Lung (tissue), 12 donors: ENCODE data around the gene HMGN2. TPM values are rescaled to one million over a fixed set of nuclear protein-coding genes. Genes with fewer than 3 reads are reported as not detected.

Experiments
- ATAC-seq: fragments of 200-7000 bp; cut with Tn5 transposase; one replicate; pipeline ENCODE4 v1.9.1; 2020; ENCODE audit warnings: moderate number of reproducible peaks; ENCODE audit not compliant: insufficient read depth, low FRiP score
- DNase-seq, 3 donors: peaks; one replicate each; pipeline ENCODE4 v3.0.0-alpha.2; 2013 to 2017
- H3K27ac ChIP-seq, 2 donors: one replicate each; pipeline ENCODE4 v1.5.1; 2013; ENCODE audit warnings: mild to moderate bottlenecking in 2 of 2, moderate library complexity in 2 of 2, control low read depth in 1 of 2, inconsistent platforms in 1 of 2, low read depth in 1 of 2, low read length in 1 of 2
- H3K27me3 ChIP-seq, 3 donors: one replicate each; pipeline ENCODE4 v1.5.1; 2013; ENCODE audit warnings: low read length in 2 of 3; ENCODE audit not compliant: control insufficient read depth in 3 of 3, insufficient read depth in 3 of 3
- H3K36me3 ChIP-seq, 4 donors: one replicate each; pipeline ENCODE4 v1.5.1; 2013; ENCODE audit warnings: low read length in 4 of 4, mild to moderate bottlenecking in 1 of 4, moderate library complexity in 1 of 4; ENCODE audit not compliant: control insufficient read depth in 4 of 4, insufficient read depth in 4 of 4
- H3K4me1 ChIP-seq, 5 donors: one replicate each; pipeline ENCODE4 v1.5.1; 2013; ENCODE audit warnings: low read length in 5 of 5, mild to moderate bottlenecking in 2 of 5, moderate library complexity in 1 of 5; ENCODE audit not compliant: control insufficient read depth in 5 of 5, insufficient read depth in 5 of 5
- H3K4me3 ChIP-seq: one replicate; pipeline ENCODE4 v1.5.1; 2013; ENCODE audit warnings: mild to moderate bottlenecking, control low read depth, moderate library complexity
- H3K9ac ChIP-seq, 2 donors: one replicate each; pipeline ENCODE4 v1.5.1; 2013; ENCODE audit warnings: low read length in 2 of 2, control low read depth in 1 of 2; ENCODE audit not compliant: insufficient read depth in 1 of 2
- H3K9me3 ChIP-seq, 4 donors: one replicate each; pipeline ENCODE4 v1.5.1; 2013; ENCODE audit warnings: low read length in 3 of 4, mild to moderate bottlenecking in 1 of 4, moderate library complexity in 1 of 4; ENCODE audit not compliant: control insufficient read depth in 4 of 4, insufficient read depth in 3 of 4
- CTCF ChIP-seq: IDR thresholded peaks from 2 replicates; pipeline ENCODE4 v1.5.1; 2012; ENCODE audit warnings: mild to moderate bottlenecking; ENCODE audit errors: control extremely low read depth, extremely low read depth
- WGBS, 2 donors: extraction: QIAGEN DNeasy Blood & Tissue Kit; methylation state at CpG; one replicate each; pipeline ENCODE4 v1.1.7; 2013; 5-methylcytosine and 5-hydroxymethylcytosine counted together
- polyA plus RNA-seq, 2 donors: library from polyadenylated mRNA; stranded (reverse); fragments of 200-250 nt; gene quantifications; one replicate each; pipeline ENCODE4 v1.2.1, GENCODE V29; 2013
- total RNA-seq, 2 donors: library from RNA; depleted of rRNA in 1 of 2; stranded (reverse); fragments of >200 nt in 1 of 2; gene quantifications; one replicate each; pipeline ENCODE4 v1.2.1, GENCODE V29; 2014 to 2021
- donor health status: control.
- donor health status: control.
- donor health status: Bipolar disorder and iron deficiency.
- donor health status: healthy.
- donor health status: DM: yes; HTN: yes; CAD: no.

Gene HMGN2
- total and polyA plus RNA-seq, 4 donors = 329 to 580 (median 413) TPM

- ATAC-seq (no peak), DNase-seq (no peak)
- Histone ChIP-seq H3K36me3 (peaks cover 3 to 15% (median 8%) of the 10 kb centered on the region in 4 donors), H3K9me3 (no peaks in the 10 kb centered on the region), H3K9ac (peak overlapping the region in 1 of 2 donors; percentile 88), H3K4me1 (peaks cover 1 to 23% (median 7%) of the 10 kb centered on the region in 5 donors), H3K27me3 (no peaks in the 10 kb centered on the region), H3K27ac (peak overlapping the region; percentile 51 to 81), H3K4me3 (peak overlapping the region; percentile 66)
- WGBS, 2 donors = 48 to 51% methylated on average over 3 of the region's 3 CpGs
- TF ChIP-seq CTCF = no peak
Measured at GRCh38 chr1:26432793-26433192, 39.4 kb upstream of the HMGN2 start.

GRCh38 chr1:26434161-26434752 lies 38.0 kb upstream of the HMGN2 start:
- DNase-seq (no peak), ATAC-seq (no peak)
- Histone ChIP-seq H3K27ac (no peak overlapping the region), H3K9me3 (no peaks in the 10 kb centered on the region), H3K4me1 (peaks cover 1 to 22% (median 7%) of the 10 kb centered on the region in 5 donors), H3K9ac (no peak overlapping the region), H3K27me3 (no peaks in the 10 kb centered on the region), H3K36me3 (peaks cover 6 to 21% (median 17%) of the 10 kb centered on the region in 4 donors), H3K4me3 (no peak overlapping the region)
- TF ChIP-seq CTCF = no peak

GRCh38 chr1:26438041-26438440 lies 34.2 kb upstream of the HMGN2 start:
- Histone ChIP-seq H3K27ac (no peak overlapping the region), H3K9me3 (no peaks in the 10 kb centered on the region), H3K36me3 (peaks cover 16 to 40% (median 27%) of the 10 kb centered on the region in 4 donors), H3K4me3 (no peak overlapping the region), H3K27me3 (no peaks in the 10 kb centered on the region), H3K4me1 (peaks cover 0 to 3% (median 2%) of the 10 kb centered on the region in 5 donors), H3K9ac (no peak overlapping the region)
- no peak for ATAC-seq
- no peak for DNase-seq
- TF ChIP-seq CTCF = no peak
- 99% methylated on average over 6 of the region's 6 CpGs for WGBS, 2 donors

- DNase-seq = no peak
- Histone ChIP-seq H3K4me3 (no peak overlapping the region), H3K27ac (no peak overlapping the region), H3K9ac (no peak overlapping the region), H3K36me3 (peaks cover 18 to 51% (median 34%) of the 10 kb centered on the region in 4 donors), H3K27me3 (no peaks in the 10 kb centered on the region), H3K9me3 (no peaks in the 10 kb centered on the region), H3K4me1 (no peaks in the 10 kb centered on the region)
- 95 to 100% methylated on average over 2 of the region's 2 CpGs for WGBS, 2 donors
- ATAC-seq = no peak
- no peak for TF ChIP-seq CTCF
Measured at GRCh38 chr1:26440259-26440658, 32.0 kb upstream of the HMGN2 start.
